Panc1 (cell line): Measurements from ENCODE around the gene QKI. TPM values are rescaled to one million over a fixed set of nuclear protein-coding genes. Genes with fewer than 3 reads are reported as not detected.

ENCODE experiments used
- ATAC-seq: fragments of 200-7000 bp; cut with Tn5 transposase; 2 replicates; pipeline ENCODE4 v1.9.1; 2020; ENCODE audit warnings: mild to moderate bottlenecking, moderate library complexity
- BruUV-seq: library from RNA; stranded (reverse); fragments of 400-500 nt; replicated peaks from 2 replicates; lab custom pipeline; 2021; lab: Mats Ljungman, UMichigan
- CTCF ChIA-PET: fragments of 300-600 bp; sonication (Branson Sonifier 250); formaldehyde crosslinking; loops from one replicate; lab custom pipeline; 2022; ENCODE audit warnings: antibody characterized with exemption; lab: Charles Lee
- POLR2A ChIA-PET: fragments of 300-600 bp; sonication (Branson Sonifier 250); formaldehyde crosslinking; loops from one replicate; lab custom pipeline; 2022; ENCODE audit warnings: antibody characterized with exemption; lab: Charles Lee
- DNase-seq: peaks from one replicate; pipeline ENCODE4 v3.0.0-alpha.2; 2010; ENCODE audit warnings: low read depth, low spot score
- H3K27ac ChIP-seq: 2 replicates; pipeline ENCODE4 v1.5.1; 2011; ENCODE audit warnings: mild to moderate bottlenecking, low read length, inconsistent platforms
- H3K27me3 ChIP-seq: fragments of 200-500 bp; sonication (Bioruptor generic); 2 replicates; pipeline ENCODE4 v1.6.0; 2014; ENCODE audit warnings: low read length, inconsistent platforms; ENCODE audit not compliant: control insufficient read depth, insufficient read depth
- H3K36me3 ChIP-seq: fragments of 200-500 bp; sonication (Bioruptor generic); 2 replicates; pipeline ENCODE4 v1.5.1; 2014; ENCODE audit warnings: inconsistent platforms, mild to moderate bottlenecking, low read length, moderate library complexity; ENCODE audit not compliant: control insufficient read depth, insufficient read depth
- H3K4me1 ChIP-seq: 2 replicates; pipeline ENCODE4 v1.5.1; 2011; ENCODE audit warnings: inconsistent platforms, mild to moderate bottlenecking, low read length, moderate library complexity; ENCODE audit not compliant: control insufficient read depth, insufficient read depth
- H3K4me3 ChIP-seq, 2 experiments: 2 replicates each; pipeline ENCODE4 v1.5.1; 2011 to 2012; ENCODE audit warnings: low read depth in 2 of 2, low read length in 2 of 2, mild to moderate bottlenecking in 2 of 2, inconsistent platforms in 1 of 2, moderate library complexity in 1 of 2
- H3K9me3 ChIP-seq: fragments of 200-500 bp; sonication (Bioruptor generic); 2 replicates; pipeline ENCODE4 v1.5.1; 2014; ENCODE audit warnings: low read depth, mild to moderate bottlenecking, inconsistent platforms, low read length, moderate library complexity; ENCODE audit not compliant: control insufficient read depth, insufficient read depth
- POLR2AphosphoS5 ChIP-seq: IDR thresholded peaks from 2 replicates; pipeline ENCODE4 v1.6.1; 2012; ENCODE audit warnings: mild to moderate bottlenecking, low read depth, low read length, moderate library complexity
- SIN3A ChIP-seq: IDR thresholded peaks from 2 replicates; pipeline ENCODE4 v1.6.1; 2012; ENCODE audit warnings: low read depth, mild to moderate bottlenecking, low read length, moderate library complexity, borderline replicate concordance; ENCODE audit not compliant: insufficient read depth
- TCF7L2 ChIP-seq: IDR thresholded peaks from 2 replicates; pipeline ENCODE4 v1.6.1; 2011; ENCODE audit warnings: mild to moderate bottlenecking, low read depth, low read length, inconsistent platforms
- in situ Hi-C: cut with HindIII; loops from 2 replicates; pipeline ENCODE4 v1.10.0; 2016; ENCODE audit warnings: low sequenced_read_pairs, low pct_unique_long_range_greater_than_20kb
- intact Hi-C: fragments of 100-400 bp; cut with micrococcal nuclease; formaldehyde crosslinking; loops from one replicate; pipeline ENCODE4 v1.10.0; 2022; ENCODE audit not compliant: unreplicated experiment
- total RNA-seq: library from RNA; stranded (reverse); gene quantifications from one replicate; pipeline ENCODE4 v1.2.1, GENCODE V29; 2021; ENCODE audit not compliant: unreplicated experiment
- TF ChIP-seq, protein P1 (sequence below): fragments of 450-650 bp; IDR thresholded peaks from 2 replicates; pipeline ENCODE4 v1.5.1; 2017; ENCODE audit warnings: mild to moderate bottlenecking
- TF ChIP-seq, protein P2 (sequence below), 2 experiments: IDR thresholded peaks; 2 replicates each; pipeline ENCODE4 v1.6.1; 2011 to 2012; ENCODE audit warnings: low read depth in 2 of 2, control low read depth in 1 of 2, low read length in 1 of 2, mild to moderate bottlenecking in 1 of 2, moderate library complexity in 1 of 2; ENCODE audit not compliant: insufficient read depth in 1 of 2

Gene QKI
- total RNA-seq, 1 experiment from 2014 or later = 176 TPM

DNA sequence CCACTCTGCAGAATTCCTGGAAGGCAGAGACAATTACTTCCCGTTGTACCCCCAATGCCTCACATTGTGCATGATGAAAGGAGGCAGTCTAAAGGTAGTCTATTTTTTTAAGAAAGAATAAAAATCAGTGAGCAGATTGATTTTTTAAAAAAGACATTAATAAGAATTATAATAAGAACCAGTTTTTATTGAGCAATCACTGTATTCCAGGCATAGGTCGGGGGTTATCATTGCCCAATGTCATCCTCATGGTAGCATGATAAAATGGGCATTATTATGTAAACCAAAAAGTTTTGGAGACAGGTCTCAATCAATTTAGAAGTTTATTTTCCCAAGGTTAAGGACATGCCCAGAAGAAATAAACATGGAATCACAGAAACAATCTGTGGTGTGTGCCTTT lies 14.0 kb upstream of the QKI start:
- intact Hi-C loops (no loop called here), in situ Hi-C loops (no loop called here)
- no TSS peak for BruUV-seq
- Histone ChIP-seq H3K27ac (no peak overlapping the region), H3K4me3 (no peak overlapping the region), H3K36me3 (no peaks in the 10 kb centered on the region), H3K9me3 (no peaks in the 10 kb centered on the region), H3K4me1 (peaks cover 7% of the 10 kb centered on the region), H3K27me3 (no peaks in the 10 kb centered on the region)
- DNase-seq (no peak), ATAC-seq (no peak)
- ChIA-PET POLR2A (no interaction called here), CTCF (no interaction called here)
- TF ChIP-seq TCF7L2 = no peak
- no peak for TF ChIP-seq POLR2AphosphoS5
- no peak for TF ChIP-seq SIN3A
- TF ChIP-seq, protein P1, sequence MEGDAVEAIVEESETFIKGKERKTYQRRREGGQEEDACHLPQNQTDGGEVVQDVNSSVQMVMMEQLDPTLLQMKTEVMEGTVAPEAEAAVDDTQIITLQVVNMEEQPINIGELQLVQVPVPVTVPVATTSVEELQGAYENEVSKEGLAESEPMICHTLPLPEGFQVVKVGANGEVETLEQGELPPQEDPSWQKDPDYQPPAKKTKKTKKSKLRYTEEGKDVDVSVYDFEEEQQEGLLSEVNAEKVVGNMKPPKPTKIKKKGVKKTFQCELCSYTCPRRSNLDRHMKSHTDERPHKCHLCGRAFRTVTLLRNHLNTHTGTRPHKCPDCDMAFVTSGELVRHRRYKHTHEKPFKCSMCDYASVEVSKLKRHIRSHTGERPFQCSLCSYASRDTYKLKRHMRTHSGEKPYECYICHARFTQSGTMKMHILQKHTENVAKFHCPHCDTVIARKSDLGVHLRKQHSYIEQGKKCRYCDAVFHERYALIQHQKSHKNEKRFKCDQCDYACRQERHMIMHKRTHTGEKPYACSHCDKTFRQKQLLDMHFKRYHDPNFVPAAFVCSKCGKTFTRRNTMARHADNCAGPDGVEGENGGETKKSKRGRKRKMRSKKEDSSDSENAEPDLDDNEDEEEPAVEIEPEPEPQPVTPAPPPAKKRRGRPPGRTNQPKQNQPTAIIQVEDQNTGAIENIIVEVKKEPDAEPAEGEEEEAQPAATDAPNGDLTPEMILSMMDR = no peak
- TF ChIP-seq, protein P2, sequence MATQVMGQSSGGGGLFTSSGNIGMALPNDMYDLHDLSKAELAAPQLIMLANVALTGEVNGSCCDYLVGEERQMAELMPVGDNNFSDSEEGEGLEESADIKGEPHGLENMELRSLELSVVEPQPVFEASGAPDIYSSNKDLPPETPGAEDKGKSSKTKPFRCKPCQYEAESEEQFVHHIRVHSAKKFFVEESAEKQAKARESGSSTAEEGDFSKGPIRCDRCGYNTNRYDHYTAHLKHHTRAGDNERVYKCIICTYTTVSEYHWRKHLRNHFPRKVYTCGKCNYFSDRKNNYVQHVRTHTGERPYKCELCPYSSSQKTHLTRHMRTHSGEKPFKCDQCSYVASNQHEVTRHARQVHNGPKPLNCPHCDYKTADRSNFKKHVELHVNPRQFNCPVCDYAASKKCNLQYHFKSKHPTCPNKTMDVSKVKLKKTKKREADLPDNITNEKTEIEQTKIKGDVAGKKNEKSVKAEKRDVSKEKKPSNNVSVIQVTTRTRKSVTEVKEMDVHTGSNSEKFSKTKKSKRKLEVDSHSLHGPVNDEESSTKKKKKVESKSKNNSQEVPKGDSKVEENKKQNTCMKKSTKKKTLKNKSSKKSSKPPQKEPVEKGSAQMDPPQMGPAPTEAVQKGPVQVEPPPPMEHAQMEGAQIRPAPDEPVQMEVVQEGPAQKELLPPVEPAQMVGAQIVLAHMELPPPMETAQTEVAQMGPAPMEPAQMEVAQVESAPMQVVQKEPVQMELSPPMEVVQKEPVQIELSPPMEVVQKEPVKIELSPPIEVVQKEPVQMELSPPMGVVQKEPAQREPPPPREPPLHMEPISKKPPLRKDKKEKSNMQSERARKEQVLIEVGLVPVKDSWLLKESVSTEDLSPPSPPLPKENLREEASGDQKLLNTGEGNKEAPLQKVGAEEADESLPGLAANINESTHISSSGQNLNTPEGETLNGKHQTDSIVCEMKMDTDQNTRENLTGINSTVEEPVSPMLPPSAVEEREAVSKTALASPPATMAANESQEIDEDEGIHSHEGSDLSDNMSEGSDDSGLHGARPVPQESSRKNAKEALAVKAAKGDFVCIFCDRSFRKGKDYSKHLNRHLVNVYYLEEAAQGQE (IDR thresholded peaks at IDR 0.05; ENCODE audit: insufficient read depth in 1 of 2, low read depth in 2 of 2, low read length in 1 of 2) = no peak

DNA sequence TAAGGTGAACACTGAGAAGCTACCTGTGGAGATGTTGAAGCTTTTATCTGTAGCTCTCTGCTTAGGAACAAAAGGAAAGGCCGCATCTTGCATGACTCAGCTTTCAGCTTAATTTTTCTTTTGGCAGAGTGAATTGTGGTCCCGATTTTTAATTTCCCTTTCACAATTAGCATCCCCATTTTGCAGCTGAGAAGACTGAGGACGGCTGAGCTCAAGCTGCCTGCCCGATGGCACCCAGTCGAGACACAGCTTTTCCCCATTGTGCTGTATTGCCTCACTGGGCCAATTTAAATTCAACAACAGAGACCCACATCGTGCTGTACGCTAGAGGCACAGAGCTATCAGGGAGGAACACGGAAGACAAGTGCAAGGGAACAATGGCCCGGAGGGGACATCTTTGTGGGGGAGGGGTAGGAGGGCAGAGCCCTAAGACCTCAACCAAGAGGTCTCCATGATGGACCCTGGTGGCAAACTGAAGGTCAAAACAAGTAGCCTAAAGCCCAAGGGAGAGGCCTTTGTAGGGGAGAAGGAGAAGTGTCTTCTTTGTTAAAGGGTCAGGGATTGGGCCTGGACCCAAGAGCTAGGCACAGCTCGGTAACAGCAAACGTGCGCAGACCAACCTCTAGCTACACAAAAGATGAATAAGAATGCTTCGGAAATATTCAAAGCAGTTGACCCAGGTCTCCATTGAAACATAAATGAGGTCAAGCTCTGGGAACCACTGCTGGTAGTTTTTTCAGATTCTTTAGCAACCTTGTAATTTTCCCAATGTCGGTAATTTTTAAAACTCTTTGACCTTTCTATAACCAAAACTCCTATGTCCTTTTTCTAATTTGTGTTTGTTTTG lies 13.3 kb upstream of the QKI start:
- CTCF ChIA-PET = interaction anchor here (0.5 kb wide), 1 partner anchor 172 kb away, joined by 5 read pairs; no protein-coding TSS in a partner anchor
- BruUV-seq = no TSS peak
- Histone ChIP-seq H3K27ac (peak overlapping the region; percentile 55; the same call in 1 of the 2 replicates), H3K27me3 (no peaks in the 10 kb centered on the region), H3K4me1 (peaks cover 9% of the 10 kb centered on the region), H3K36me3 (no peaks in the 10 kb centered on the region), H3K9me3 (no peaks in the 10 kb centered on the region), H3K4me3 (no peak overlapping the region)
- ATAC-seq (no peak), DNase-seq (no peak)
- no peak for TF ChIP-seq POLR2AphosphoS5
- TF ChIP-seq, protein P1 = no peak
- POLR2A ChIA-PET = no interaction called here
- intact Hi-C loops (no loop called here), in situ Hi-C loops (no loop called here)
